ENCODE results near the gene CPM.

CPM gene

GRCh38 chr12:68954811-68955210 lies 21.8 kb upstream of the CPM start:
- no peak overlapping the region for H3K27ac ChIP-seq (ENCODE audit: low read depth, low read length)
- H3K4me1 ChIP-seq (ENCODE audit: insufficient read depth, low read length), result no peaks in the 10 kb centered on the region
- H3K4me3 ChIP-seq (ENCODE audit: low read length), result no peak overlapping the region
- no peak overlapping the region for H3K9ac ChIP-seq (ENCODE audit: low read depth, low read length)
- H3K36me3 ChIP-seq (ENCODE audit: insufficient read depth, low read length), result no peaks in the 10 kb centered on the region
- H3K9me3 ChIP-seq (ENCODE audit: insufficient read depth, low read depth, low read length), result peaks cover 10% of the 10 kb centered on the region
- WGBS, result 93% methylated on average over 7 of the region's 7 CpGs
- no peaks in the 10 kb centered on the region for H3K27me3 ChIP-seq (ENCODE audit: insufficient read depth, low read length)

GRCh38 chr12:68953536-68953935 lies 20.6 kb upstream of the CPM start:
- 95% methylated on average over 2 of the region's 2 CpGs for WGBS
- no peak overlapping the region for H3K4me3 ChIP-seq (ENCODE audit: low read length)
- no peak overlapping the region for H3K27ac ChIP-seq (ENCODE audit: low read depth, low read length)
- peaks cover 10% of the 10 kb centered on the region for H3K9me3 ChIP-seq (ENCODE audit: insufficient read depth, low read depth, low read length)
- no peaks in the 10 kb centered on the region for H3K36me3 ChIP-seq (ENCODE audit: insufficient read depth, low read length)
- no peaks in the 10 kb centered on the region for H3K4me1 ChIP-seq (ENCODE audit: insufficient read depth, low read length)
- no peaks in the 10 kb centered on the region for H3K27me3 ChIP-seq (ENCODE audit: insufficient read depth, low read length)
- no peak overlapping the region for H3K9ac ChIP-seq (ENCODE audit: low read depth, low read length)

- Histone ChIP-seq H3K4me1 (ENCODE audit: insufficient read depth, low read length) (no peaks in the 10 kb centered on the region), H3K36me3 (ENCODE audit: insufficient read depth, low read length) (no peaks in the 10 kb centered on the region), H3K9me3 (ENCODE audit: insufficient read depth, low read depth, low read length) (peaks cover 10% of the 10 kb centered on the region), H3K27me3 (ENCODE audit: insufficient read depth, low read length) (no peaks in the 10 kb centered on the region), H3K27ac (ENCODE audit: low read depth, low read length) (no peak overlapping the region), H3K9ac (ENCODE audit: low read depth, low read length) (no peak overlapping the region), H3K4me3 (ENCODE audit: low read length) (no peak overlapping the region)
- WGBS, result 88% methylated on average over 6 of the region's 6 CpGs
These were observed 18.7 kb upstream of the CPM start for GRCh38 chr12:68951652-68952051.

- H3K4me1 ChIP-seq (ENCODE audit: insufficient read depth, low read length), result no peaks in the 10 kb centered on the region
- no peaks in the 10 kb centered on the region for H3K27me3 ChIP-seq (ENCODE audit: insufficient read depth, low read length)
- no peak overlapping the region for H3K4me3 ChIP-seq (ENCODE audit: low read length)
- H3K27ac ChIP-seq (ENCODE audit: low read depth, low read length), result no peak overlapping the region
- peaks cover 2% of the 10 kb centered on the region for H3K9me3 ChIP-seq (ENCODE audit: insufficient read depth, low read depth, low read length)
- WGBS, result 95% methylated on average over 4 of the region's 4 CpGs
- H3K36me3 ChIP-seq (ENCODE audit: insufficient read depth, low read length), result no peaks in the 10 kb centered on the region
- H3K9ac ChIP-seq (ENCODE audit: low read depth, low read length), result no peak overlapping the region
These were observed 17.5 kb upstream of the CPM start for GRCh38 chr12:68950511-68950910.

GRCh38 chr12:68945255-68945654 lies 12.3 kb upstream of the CPM start:
- no peak overlapping the region for H3K4me3 ChIP-seq (ENCODE audit: low read length)
- WGBS, result 88% methylated on average over 2 of the region's 2 CpGs
- no peak overlapping the region for H3K9ac ChIP-seq (ENCODE audit: low read depth, low read length)
- H3K9me3 ChIP-seq (ENCODE audit: insufficient read depth, low read depth, low read length), result no peaks in the 10 kb centered on the region
- H3K4me1 ChIP-seq (ENCODE audit: insufficient read depth, low read length), result no peaks in the 10 kb centered on the region
- H3K27me3 ChIP-seq (ENCODE audit: insufficient read depth, low read length), result no peaks in the 10 kb centered on the region
- no peaks in the 10 kb centered on the region for H3K36me3 ChIP-seq (ENCODE audit: insufficient read depth, low read length)
- no peak overlapping the region for H3K27ac ChIP-seq (ENCODE audit: low read depth, low read length)

- H3K9me3 ChIP-seq (ENCODE audit: insufficient read depth, low read depth, low read length), result no peaks in the 10 kb centered on the region
- H3K4me3 ChIP-seq (ENCODE audit: low read length), result no peak overlapping the region
- WGBS, result 77% methylated on average over 5 of the region's 5 CpGs
- H3K27me3 ChIP-seq (ENCODE audit: insufficient read depth, low read length), result no peaks in the 10 kb centered on the region
- H3K27ac ChIP-seq (ENCODE audit: low read depth, low read length), result no peak overlapping the region
- H3K4me1 ChIP-seq (ENCODE audit: insufficient read depth, low read length), result no peaks in the 10 kb centered on the region
- no peaks in the 10 kb centered on the region for H3K36me3 ChIP-seq (ENCODE audit: insufficient read depth, low read length)
- no peak overlapping the region for H3K9ac ChIP-seq (ENCODE audit: low read depth, low read length)
These were observed 11.5 kb upstream of the CPM start for GRCh38 chr12:68944296-68945076.

GRCh38 chr12:68943848-68944247 lies 10.9 kb upstream of the CPM start:
- Histone ChIP-seq H3K4me3 (ENCODE audit: low read length) (no peak overlapping the region), H3K27me3 (ENCODE audit: insufficient read depth, low read length) (no peaks in the 10 kb centered on the region), H3K9me3 (ENCODE audit: insufficient read depth, low read depth, low read length) (no peaks in the 10 kb centered on the region), H3K36me3 (ENCODE audit: insufficient read depth, low read length) (no peaks in the 10 kb centered on the region), H3K4me1 (ENCODE audit: insufficient read depth, low read length) (no peaks in the 10 kb centered on the region), H3K9ac (ENCODE audit: low read depth, low read length) (no peak overlapping the region), H3K27ac (ENCODE audit: low read depth, low read length) (no peak overlapping the region)
- no CpG with 5 or more reads among the region's 1 CpG for WGBS

GRCh38 chr12:68940731-68941130 lies 7.8 kb upstream of the CPM start:
- H3K9me3 ChIP-seq (ENCODE audit: insufficient read depth, low read depth, low read length), result no peaks in the 10 kb centered on the region
- H3K9ac ChIP-seq (ENCODE audit: low read depth, low read length), result no peak overlapping the region
- H3K4me1 ChIP-seq (ENCODE audit: insufficient read depth, low read length), result peaks cover 6% of the 10 kb centered on the region; the same call in 1 of the 2 replicates
- H3K27ac ChIP-seq (ENCODE audit: low read depth, low read length), result no peak overlapping the region
- no peaks in the 10 kb centered on the region for H3K36me3 ChIP-seq (ENCODE audit: insufficient read depth, low read length)
- no peaks in the 10 kb centered on the region for H3K27me3 ChIP-seq (ENCODE audit: insufficient read depth, low read length)
- H3K4me3 ChIP-seq (ENCODE audit: low read length), result no peak overlapping the region

- Histone ChIP-seq H3K4me1 (ENCODE audit: insufficient read depth, low read length) (peaks cover 6% of the 10 kb centered on the region; the same call in 1 of the 2 replicates), H3K4me3 (ENCODE audit: low read length) (no peak overlapping the region), H3K9me3 (ENCODE audit: insufficient read depth, low read depth, low read length) (no peaks in the 10 kb centered on the region), H3K27ac (ENCODE audit: low read depth, low read length) (no peak overlapping the region), H3K9ac (ENCODE audit: low read depth, low read length) (no peak overlapping the region), H3K36me3 (ENCODE audit: insufficient read depth, low read length) (no peaks in the 10 kb centered on the region), H3K27me3 (ENCODE audit: insufficient read depth, low read length) (peaks cover 2% of the 10 kb centered on the region)
- 89% methylated on average over 1 of the region's 1 CpG for WGBS
These were observed 6.5 kb upstream of the CPM start for GRCh38 chr12:68939505-68939904.

- no peaks in the 10 kb centered on the region for H3K9me3 ChIP-seq (ENCODE audit: insufficient read depth, low read depth, low read length)
- H3K27ac ChIP-seq (ENCODE audit: low read depth, low read length), result no peak overlapping the region
- peaks cover 6% of the 10 kb centered on the region; the same call in 1 of the 2 replicates for H3K4me1 ChIP-seq (ENCODE audit: insufficient read depth, low read length)
- H3K4me3 ChIP-seq (ENCODE audit: low read length), result no peak overlapping the region
- 94% methylated on average over 9 of the region's 9 CpGs for WGBS
- H3K9ac ChIP-seq (ENCODE audit: low read depth, low read length), result no peak overlapping the region
- peaks cover 43% of the 10 kb centered on the region for H3K27me3 ChIP-seq (ENCODE audit: insufficient read depth, low read length)
- H3K36me3 ChIP-seq (ENCODE audit: insufficient read depth, low read length), result no peaks in the 10 kb centered on the region
These were observed 1.4 kb upstream of the CPM start for GRCh38 chr12:68934392-68934791.

- H3K4me1 ChIP-seq (ENCODE audit: insufficient read depth, low read length), result peaks cover 2% of the 10 kb centered on the region; the same call in 1 of the 2 replicates
- no peak overlapping the region for H3K9ac ChIP-seq (ENCODE audit: low read depth, low read length)
- H3K9me3 ChIP-seq (ENCODE audit: insufficient read depth, low read depth, low read length), result no peaks in the 10 kb centered on the region
- H3K36me3 ChIP-seq (ENCODE audit: insufficient read depth, low read length), result no peaks in the 10 kb centered on the region
- H3K27me3 ChIP-seq (ENCODE audit: insufficient read depth, low read length), result peaks cover 43% of the 10 kb centered on the region
- 17% methylated on average over 18 of the region's 18 CpGs for WGBS
- peak overlapping the region; percentile 56 for H3K4me3 ChIP-seq (ENCODE audit: low read length)
- no peak overlapping the region for H3K27ac ChIP-seq (ENCODE audit: low read depth, low read length)
These were observed 627 bp downstream of the CPM start for GRCh38 chr12:68932128-68932960.

All from HUES64 (cell line).